Lower leg skin (tissue), 3 donors: ENCODE results near the gene FIGN.

ENCODE experiments used
- CTCF ChIP-seq, 3 donors: fragments of 450-650 bp; IDR thresholded peaks; one replicate each; pipeline ENCODE4 v1.5.1; 2016; ENCODE audit warnings: antibody characterized with exemption in 3 of 3, mild to moderate bottlenecking in 3 of 3, moderate library complexity in 2 of 3
- POLR2A ChIP-seq, 2 donors: fragments of 450-650 bp; IDR thresholded peaks; one replicate each; pipeline ENCODE4 v1.6.1; 2016 to 2017; ENCODE audit warnings: antibody characterized with exemption in 2 of 2, mild to moderate bottlenecking in 1 of 2, moderate library complexity in 1 of 2

- no peak for TF ChIP-seq POLR2A (IDR thresholded peaks at IDR 0.05)
- TF ChIP-seq CTCF (IDR thresholded peaks at IDR 0.05): no peak
Measured at GRCh38 chr2:163771596-163771995, 35.8 kb upstream of the FIGN start.
